Measurements from ENCODE around the gene KIF3B. TPM values are rescaled to one million over a fixed set of nuclear protein-coding genes. Genes with fewer than 3 reads are reported as not detected.
"Not testable (repeated sequence)": the region's sequence is repeated elsewhere in the genome, so short reads cannot be mapped to it uniquely, and the experiment has no call there.

Gene KIF3B
- total and polyA plus RNA-seq, 2 of the 13 experiments (the other 11 are each of a cell fraction or from before 2014, with no cell fraction given): 23.6 to 28.8 TPM

GRCh38 chr20:32289299-32289660 lies 11.8 kb downstream of the KIF3B start (continued):
- TF ChIP-seq ZSCAN20 (CRISPR knock-in tag; IDR thresholded peaks at IDR 0.05; ENCODE audit: borderline replicate concordance) (0 out of 2 replicates have a peak, but pooled peaks have one; percentile 46), MED8 (CRISPR knock-in tag; IDR thresholded peaks at IDR 0.05; ENCODE audit: insufficient replicate concordance) (peak; percentile 55), ZNF644 (CRISPR knock-in tag; IDR thresholded peaks at IDR 0.05; ENCODE audit: low read depth) (peak; percentile 93), ZNF740 (CRISPR knock-in tag; IDR thresholded peaks at IDR 0.05) (peak; percentile 67), SNAI1 (CRISPR knock-in tag; IDR thresholded peaks at IDR 0.05; ENCODE audit: borderline replicate concordance) (0 out of 2 replicates have a peak, but pooled peaks have one; percentile 90), ZFP37 (CRISPR knock-in tag; IDR thresholded peaks at IDR 0.05; ENCODE audit: borderline replicate concordance) (0 out of 2 replicates have a peak, but pooled peaks have one; percentile 51), ZNF704 (CRISPR knock-in tag; IDR thresholded peaks at IDR 0.05; ENCODE audit: borderline replicate concordance) (0 out of 2 replicates have a peak, but pooled peaks have one; percentile 69), ZNF543 (CRISPR knock-in tag; IDR thresholded peaks at IDR 0.05) (0 out of 2 replicates have a peak, but pooled peaks have one; percentile 9), ZFP1 (CRISPR knock-in tag; IDR thresholded peaks at IDR 0.05) (peak; percentile 38; the same call in 1 of the 2 replicates), KDM1A (CRISPR knock-in tag; IDR thresholded peaks at IDR 0.05) (peak; percentile 100), ZSCAN12 (CRISPR knock-in tag; IDR thresholded peaks at IDR 0.05) (0 out of 2 replicates have a peak, but pooled peaks have one; percentile 15), ZMYM4 (CRISPR knock-in tag; IDR thresholded peaks at IDR 0.05) (0 out of 2 replicates have a peak, but pooled peaks have one; percentile 44), CBX1 (IDR thresholded peaks at IDR 0.05; ENCODE audit: low read depth) (peak; percentile 56), RCOR2 (CRISPR knock-in tag; IDR thresholded peaks at IDR 0.05) (peak; percentile 80; the same call in 1 of the 2 replicates), ZNF513 (CRISPR knock-in tag; conservative IDR thresholded peaks at IDR 0.05) (0 out of 2 replicates have a peak, but pooled peaks have one; percentile 32), SNAPC2 (CRISPR knock-in tag; IDR thresholded peaks at IDR 0.05) (peak; percentile 98), ZNF776 (CRISPR knock-in tag; IDR thresholded peaks at IDR 0.05) (0 out of 2 replicates have a peak, but pooled peaks have one; percentile 49), NONO (CRISPR knock-in tag; conservative IDR thresholded peaks at IDR 0.05) (peak; percentile 56; the same call in 1 of the 2 replicates), SALL2 (CRISPR knock-in tag; IDR thresholded peaks at IDR 0.05) (0 out of 2 replicates have a peak, but pooled peaks have one; percentile 54), ZNF800 (CRISPR knock-in tag; IDR thresholded peaks at IDR 0.05) (peak; percentile 70; the same call in 1 of the 2 replicates), MAF1 (CRISPR knock-in tag; IDR thresholded peaks at IDR 0.05; ENCODE audit: borderline replicate concordance) (0 out of 2 replicates have a peak, but pooled peaks have one; percentile 78), BCL3 (CRISPR knock-in tag; IDR thresholded peaks at IDR 0.05) (0 out of 2 replicates have a peak, but pooled peaks have one; percentile 0), ZNF337 (CRISPR knock-in tag; IDR thresholded peaks at IDR 0.05; ENCODE audit: borderline replicate concordance, low read depth) (0 out of 2 replicates have a peak, but pooled peaks have one; percentile 27), NFKB2 (CRISPR knock-in tag; IDR thresholded peaks at IDR 0.05; ENCODE audit: borderline replicate concordance) (peak; percentile 68; the same call in 1 of the 2 replicates)
- not testable (repeated sequence) for TF ChIP-seq NONO (IDR thresholded peaks at IDR 0.05)
